Smooth muscle cell (in vitro differentiated cells): Measurements from ENCODE around the gene MALRD1. TPM values are rescaled to one million over a fixed set of nuclear protein-coding genes. Genes with fewer than 3 reads are reported as not detected.

ENCODE experiments used
- DNase-seq: peaks from one replicate; lab custom pipeline; 2025; ENCODE audit not compliant: unreplicated experiment; lab: John Stamatoyannopoulos, UW
- H2AFZ ChIP-seq: fragments of 200-600 bp; sonication (generic); 2 replicates; pipeline ENCODE4 v1.6.0; 2016; ENCODE audit warnings: antibody characterized with exemption, low read depth, mild to moderate bottlenecking
- H3F3A ChIP-seq: fragments of 200-600 bp; sonication (generic); 2 replicates; pipeline ENCODE4 v1.6.0; 2017; ENCODE audit warnings: antibody characterized with exemption, low read depth
- H3K27ac ChIP-seq: fragments of 200-600 bp; sonication (generic); 2 replicates; pipeline ENCODE4 v1.5.1; 2016; ENCODE audit warnings: low read depth, mild to moderate bottlenecking
- H3K27me3 ChIP-seq: fragments of 200-600 bp; sonication (generic); 2 replicates; pipeline ENCODE4 v1.6.1; 2016; ENCODE audit warnings: low read depth, mild to moderate bottlenecking
- H3K36me3 ChIP-seq: fragments of 200-600 bp; sonication (generic); 2 replicates; pipeline ENCODE4 v1.5.1; 2016; ENCODE audit warnings: low read depth
- H3K4me1 ChIP-seq: fragments of 200-600 bp; sonication (generic); 2 replicates; pipeline ENCODE4 v1.5.1; 2016; ENCODE audit warnings: low read depth
- H3K4me2 ChIP-seq: fragments of 200-600 bp; sonication (generic); 2 replicates; pipeline ENCODE4 v1.6.0; 2016; ENCODE audit warnings: mild to moderate bottlenecking
- H3K4me3 ChIP-seq: fragments of 200-600 bp; sonication (generic); 2 replicates; pipeline ENCODE4 v1.5.1; 2016; ENCODE audit warnings: mild to moderate bottlenecking
- H3K79me2 ChIP-seq: fragments of 200-600 bp; sonication (generic); 2 replicates; pipeline ENCODE4 v1.6.0; 2016; ENCODE audit warnings: low read depth, mild to moderate bottlenecking
- H3K9ac ChIP-seq: fragments of 200-600 bp; sonication (generic); 2 replicates; pipeline ENCODE4 v1.6.0; 2016; ENCODE audit warnings: low read depth
- H3K9me3 ChIP-seq: fragments of 200-600 bp; sonication (generic); replicated peaks from 2 replicates; pipeline ENCODE4 v1.5.1; 2016; ENCODE audit warnings: low read depth
- H4K20me1 ChIP-seq: fragments of 200-600 bp; sonication (generic); 2 replicates; pipeline ENCODE4 v1.6.0; 2016; ENCODE audit warnings: low read depth
- WGBS: methylation state at CpG from one replicate; pipeline ENCODE4 v1.1.7; 2016; ENCODE audit warnings: low lambda C conversion rate; 5-methylcytosine and 5-hydroxymethylcytosine counted together
- polyA plus RNA-seq: library from polyadenylated mRNA; unstranded; fragments of >200 nt; fragmentation: Nextera tagmentation; extraction: Ambion mirVana; gene quantifications from 2 replicates; pipeline ENCODE4 v1.2.1, GENCODE V29; 2016
- total RNA-seq: library from RNA; depleted of rRNA; stranded (reverse); fragments of >200 nt; gene quantifications from 2 replicates; pipeline ENCODE4 v1.2.3, GENCODE V29; 2014
- TF ChIP-seq, protein P1 (sequence below): fragments of 200-600 bp; sonication (generic); IDR thresholded peaks from 2 replicates; pipeline ENCODE4 v1.5.1; 2017; ENCODE audit warnings: borderline replicate concordance, mild to moderate bottlenecking, antibody characterized with exemption; ENCODE audit not compliant: insufficient read depth, poor library complexity, severe bottlenecking

The MALRD1 gene
- total and polyA plus RNA-seq, 2 experiments from 2014 or later, result 1.9 TPM; not detected in 1

GRCh38 chr10:19704544-19704943, 655.9 kb downstream of the MALRD1 start:
- Histone ChIP-seq H4K20me1 (no peaks in the 10 kb centered on the region), H3K27me3 (no peaks in the 10 kb centered on the region), H3K36me3 (no peaks in the 10 kb centered on the region), H3K79me2 (no peaks in the 10 kb centered on the region), H3K4me1 (no peaks in the 10 kb centered on the region), H3K9ac (no peak overlapping the region), H3K27ac (no peak overlapping the region), H3K4me2 (no peak overlapping the region), H2AFZ (no peak overlapping the region), H3K9me3 (no peaks in the 10 kb centered on the region), H3F3A (no peaks in the 10 kb centered on the region), H3K4me3 (no peak overlapping the region)
- TF ChIP-seq, protein P1, sequence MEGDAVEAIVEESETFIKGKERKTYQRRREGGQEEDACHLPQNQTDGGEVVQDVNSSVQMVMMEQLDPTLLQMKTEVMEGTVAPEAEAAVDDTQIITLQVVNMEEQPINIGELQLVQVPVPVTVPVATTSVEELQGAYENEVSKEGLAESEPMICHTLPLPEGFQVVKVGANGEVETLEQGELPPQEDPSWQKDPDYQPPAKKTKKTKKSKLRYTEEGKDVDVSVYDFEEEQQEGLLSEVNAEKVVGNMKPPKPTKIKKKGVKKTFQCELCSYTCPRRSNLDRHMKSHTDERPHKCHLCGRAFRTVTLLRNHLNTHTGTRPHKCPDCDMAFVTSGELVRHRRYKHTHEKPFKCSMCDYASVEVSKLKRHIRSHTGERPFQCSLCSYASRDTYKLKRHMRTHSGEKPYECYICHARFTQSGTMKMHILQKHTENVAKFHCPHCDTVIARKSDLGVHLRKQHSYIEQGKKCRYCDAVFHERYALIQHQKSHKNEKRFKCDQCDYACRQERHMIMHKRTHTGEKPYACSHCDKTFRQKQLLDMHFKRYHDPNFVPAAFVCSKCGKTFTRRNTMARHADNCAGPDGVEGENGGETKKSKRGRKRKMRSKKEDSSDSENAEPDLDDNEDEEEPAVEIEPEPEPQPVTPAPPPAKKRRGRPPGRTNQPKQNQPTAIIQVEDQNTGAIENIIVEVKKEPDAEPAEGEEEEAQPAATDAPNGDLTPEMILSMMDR, result no peak
- DNase-seq, result no peak
- WGBS, result 68% methylated on average over 2 of the region's 2 CpGs

- no peaks in the 10 kb centered on the region for H3F3A ChIP-seq
- no peaks in the 10 kb centered on the region for H3K9me3 ChIP-seq
- H3K4me3 ChIP-seq, result no peak overlapping the region
- H3K4me1 ChIP-seq, result no peaks in the 10 kb centered on the region
- H4K20me1 ChIP-seq, result no peaks in the 10 kb centered on the region
- H2AFZ ChIP-seq, result no peak overlapping the region
- no peaks in the 10 kb centered on the region for H3K36me3 ChIP-seq
- WGBS, result 91% methylated on average over 6 of the region's 6 CpGs
- no peak overlapping the region for H3K27ac ChIP-seq
- DNase-seq, result no peak
- no peak overlapping the region for H3K4me2 ChIP-seq
- H3K27me3 ChIP-seq, result no peaks in the 10 kb centered on the region
- H3K9ac ChIP-seq, result no peak overlapping the region
- H3K79me2 ChIP-seq, result no peaks in the 10 kb centered on the region
- TF ChIP-seq, protein P1, result no peak
Observed at GRCh38 chr10:19705250-19705649, 656.6 kb downstream of the MALRD1 start.

DNA sequence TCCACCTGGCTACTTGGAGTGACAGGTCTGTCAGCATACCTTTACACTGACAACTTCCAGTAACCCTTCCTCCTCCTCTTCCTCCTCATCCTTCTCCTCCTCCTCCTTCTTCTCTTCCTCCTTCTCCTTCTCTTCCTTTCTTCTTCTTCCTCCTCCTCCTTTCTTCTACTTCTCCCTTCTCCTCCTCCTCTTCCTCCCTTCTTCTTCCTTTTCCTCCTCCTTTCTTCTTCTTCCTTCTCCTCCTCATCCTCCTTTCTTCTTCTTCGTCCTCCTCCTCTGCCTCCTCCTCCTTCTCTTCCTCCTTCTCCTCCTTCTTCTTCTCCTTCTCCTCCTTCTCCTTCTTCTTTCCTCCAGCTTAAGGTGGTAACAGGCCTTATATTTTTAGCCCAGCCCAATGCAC, 658.3 kb downstream of the MALRD1 start:
- H3K4me3 ChIP-seq, result no peak overlapping the region
- H3K9me3 ChIP-seq, result peaks cover 1% of the 10 kb centered on the region
- H3K27me3 ChIP-seq, result no peaks in the 10 kb centered on the region
- no peaks in the 10 kb centered on the region for H3K4me1 ChIP-seq
- no peak overlapping the region for H3K4me2 ChIP-seq
- H2AFZ ChIP-seq, result no peak overlapping the region
- TF ChIP-seq, protein P1, result no peak
- WGBS, result 83% methylated on average over 1 of the region's 1 CpG
- no peak overlapping the region for H3K9ac ChIP-seq
- no peaks in the 10 kb centered on the region for H3K36me3 ChIP-seq
- no peaks in the 10 kb centered on the region for H3F3A ChIP-seq
- no peak for DNase-seq
- no peaks in the 10 kb centered on the region for H3K79me2 ChIP-seq
- H3K27ac ChIP-seq, result no peak overlapping the region
- no peaks in the 10 kb centered on the region for H4K20me1 ChIP-seq

GRCh38 chr10:19707376-19707775, 658.8 kb downstream of the MALRD1 start:
- DNase-seq, result no peak
- H3K9ac ChIP-seq, result no peak overlapping the region
- no peak overlapping the region for H3K27ac ChIP-seq
- TF ChIP-seq, protein P1, result no peak
- 78% methylated on average over 2 of the region's 2 CpGs for WGBS
- no peaks in the 10 kb centered on the region for H3K4me1 ChIP-seq
- no peaks in the 10 kb centered on the region for H3K27me3 ChIP-seq
- no peak overlapping the region for H2AFZ ChIP-seq
- H3K4me3 ChIP-seq, result no peak overlapping the region
- H3F3A ChIP-seq, result no peaks in the 10 kb centered on the region
- no peaks in the 10 kb centered on the region for H3K79me2 ChIP-seq
- no peaks in the 10 kb centered on the region for H3K36me3 ChIP-seq
- H4K20me1 ChIP-seq, result no peaks in the 10 kb centered on the region
- H3K9me3 ChIP-seq, result peaks cover 6% of the 10 kb centered on the region
- no peak overlapping the region for H3K4me2 ChIP-seq
